HK-2 (cell line): ENCODE data around the gene MICAL3.
"Not testable (repeated sequence)": the region's sequence is repeated elsewhere in the genome, so short reads cannot be mapped to it uniquely, and the experiment has no call there.

ENCODE experiments used
- DNase-seq: peaks from one replicate; pipeline ENCODE4 v3.0.0-alpha.2; 2018; ENCODE audit not compliant: unreplicated experiment

MICAL3 gene

GRCh38 chr22:18033204-18033998 is 9.0 kb upstream of the MICAL3 start:
- no peak for DNase-seq

- peak; percentile 74 for DNase-seq
These were observed 8.2 kb upstream of the MICAL3 start for GRCh38 chr22:18032455-18033101.

- peak; percentile 92 for DNase-seq
These were observed 7.5 kb upstream of the MICAL3 start for GRCh38 chr22:18031695-18032454.

- DNase-seq: no peak
These were observed 5.4 kb upstream of the MICAL3 start for GRCh38 chr22:18029686-18030267.

GRCh38 chr22:18028817-18029527 is 4.6 kb upstream of the MICAL3 start:
- no peak for DNase-seq

- DNase-seq: not testable (repeated sequence)
These were observed 1.5 kb upstream of the MICAL3 start for GRCh38 chr22:18025898-18026297.

- DNase-seq: no peak
These were observed 777 bp upstream of the MICAL3 start for GRCh38 chr22:18024956-18025720.

- DNase-seq: peak; percentile 82
These were observed 669 bp downstream of the MICAL3 start for GRCh38 chr22:18023509-18024275.

GRCh38 chr22:18022876-18023275 is 1.5 kb downstream of the MICAL3 start:
- no peak for DNase-seq

- DNase-seq: no peak
These were observed 2.9 kb downstream of the MICAL3 start for GRCh38 chr22:18021431-18021830.

- DNase-seq: not testable (repeated sequence)
These were observed 3.6 kb downstream of the MICAL3 start for GRCh38 chr22:18020743-18021142.

- DNase-seq: no peak
These were observed 10.4 kb downstream of the MICAL3 start for GRCh38 chr22:18013947-18014346.

- no peak for DNase-seq
These were observed 10.9 kb downstream of the MICAL3 start for GRCh38 chr22:18013436-18013835.

- peak; percentile 44 for DNase-seq
These were observed 11.8 kb downstream of the MICAL3 start for GRCh38 chr22:18012531-18012930.

GRCh38 chr22:18010266-18010665 is 14.1 kb downstream of the MICAL3 start:
- DNase-seq: no peak

- no peak for DNase-seq
These were observed 16.2 kb downstream of the MICAL3 start for GRCh38 chr22:18008136-18008535.

- DNase-seq: no peak
These were observed 19.0 kb downstream of the MICAL3 start for GRCh38 chr22:18005201-18005926.

GRCh38 chr22:18001894-18002315 is 22.5 kb downstream of the MICAL3 start:
- DNase-seq: not testable (repeated sequence)
